GM12801 (cell line): ENCODE data around the gene ANO1.

Experiments used
- TF ChIP-seq, protein P1 (sequence below): IDR thresholded peaks from one replicate; pipeline ENCODE4 v1.5.1; 2011; ENCODE audit warnings: control low read depth; ENCODE audit not compliant: insufficient read length; ENCODE audit errors: extremely low read depth

ANO1 gene

DNA sequence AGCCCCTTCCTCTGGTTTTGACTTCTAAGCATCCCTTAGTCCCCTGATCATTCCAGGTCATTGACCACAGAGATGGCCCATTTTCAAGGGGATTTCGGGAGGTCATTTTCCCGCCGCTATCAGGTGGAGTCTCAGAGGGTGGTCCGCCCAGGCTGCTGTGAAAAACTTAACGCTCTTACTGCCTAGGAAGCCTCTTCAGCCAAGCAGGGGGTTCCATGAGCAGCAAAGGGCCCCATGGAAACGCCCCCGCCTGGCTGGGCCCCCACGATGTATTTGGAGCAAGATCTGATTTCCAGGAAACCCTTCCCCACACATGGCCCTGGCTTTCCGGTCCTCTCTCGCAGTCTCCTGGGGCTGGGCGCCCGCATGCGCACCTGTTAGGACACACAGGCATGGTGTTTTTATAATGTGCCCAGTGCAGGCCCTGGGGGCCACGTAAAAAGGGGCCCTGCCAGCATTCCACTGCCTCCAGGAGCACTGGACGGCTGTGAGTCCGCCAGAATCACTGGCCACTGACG, 32.5 kb downstream of the ANO1 start:
- TF ChIP-seq, protein P1, sequence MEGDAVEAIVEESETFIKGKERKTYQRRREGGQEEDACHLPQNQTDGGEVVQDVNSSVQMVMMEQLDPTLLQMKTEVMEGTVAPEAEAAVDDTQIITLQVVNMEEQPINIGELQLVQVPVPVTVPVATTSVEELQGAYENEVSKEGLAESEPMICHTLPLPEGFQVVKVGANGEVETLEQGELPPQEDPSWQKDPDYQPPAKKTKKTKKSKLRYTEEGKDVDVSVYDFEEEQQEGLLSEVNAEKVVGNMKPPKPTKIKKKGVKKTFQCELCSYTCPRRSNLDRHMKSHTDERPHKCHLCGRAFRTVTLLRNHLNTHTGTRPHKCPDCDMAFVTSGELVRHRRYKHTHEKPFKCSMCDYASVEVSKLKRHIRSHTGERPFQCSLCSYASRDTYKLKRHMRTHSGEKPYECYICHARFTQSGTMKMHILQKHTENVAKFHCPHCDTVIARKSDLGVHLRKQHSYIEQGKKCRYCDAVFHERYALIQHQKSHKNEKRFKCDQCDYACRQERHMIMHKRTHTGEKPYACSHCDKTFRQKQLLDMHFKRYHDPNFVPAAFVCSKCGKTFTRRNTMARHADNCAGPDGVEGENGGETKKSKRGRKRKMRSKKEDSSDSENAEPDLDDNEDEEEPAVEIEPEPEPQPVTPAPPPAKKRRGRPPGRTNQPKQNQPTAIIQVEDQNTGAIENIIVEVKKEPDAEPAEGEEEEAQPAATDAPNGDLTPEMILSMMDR: no peak

DNA sequence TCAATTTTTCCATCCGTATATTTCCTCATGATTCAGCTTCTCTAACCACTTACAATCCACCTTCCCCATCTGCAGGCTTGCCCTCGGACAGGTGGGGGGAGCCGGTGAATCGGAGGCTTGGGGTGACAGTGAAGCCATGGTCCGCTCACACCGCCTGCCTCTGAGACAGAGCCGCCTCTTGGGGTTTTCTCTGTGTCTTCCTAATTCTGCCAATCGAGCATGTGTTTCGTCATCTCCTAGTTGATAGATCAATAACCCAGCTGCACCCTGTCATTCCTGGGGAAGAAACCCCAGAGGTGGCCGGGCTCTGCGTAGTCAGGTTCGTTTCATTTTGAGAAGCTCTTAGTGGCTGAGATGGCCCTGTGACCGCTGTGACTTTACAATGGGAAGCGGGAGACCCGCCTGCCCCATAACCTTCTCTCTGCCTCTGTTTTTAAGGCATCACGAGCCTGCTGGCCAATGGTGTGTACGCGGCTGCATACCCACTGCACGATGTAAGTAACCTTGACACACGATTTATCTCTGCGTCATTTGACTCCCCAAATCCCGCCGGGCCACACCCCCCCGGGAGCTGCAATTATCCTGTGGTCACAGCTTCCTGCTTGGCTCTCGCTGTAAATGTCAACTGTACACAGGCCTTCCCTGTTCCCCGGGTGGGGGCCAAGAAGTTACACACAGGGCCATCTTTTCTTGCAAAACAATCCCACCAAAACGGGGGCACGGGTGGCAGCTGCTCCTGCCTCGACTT, 33.3 kb downstream of the ANO1 start:
- TF ChIP-seq, protein P1: no peak

DNA sequence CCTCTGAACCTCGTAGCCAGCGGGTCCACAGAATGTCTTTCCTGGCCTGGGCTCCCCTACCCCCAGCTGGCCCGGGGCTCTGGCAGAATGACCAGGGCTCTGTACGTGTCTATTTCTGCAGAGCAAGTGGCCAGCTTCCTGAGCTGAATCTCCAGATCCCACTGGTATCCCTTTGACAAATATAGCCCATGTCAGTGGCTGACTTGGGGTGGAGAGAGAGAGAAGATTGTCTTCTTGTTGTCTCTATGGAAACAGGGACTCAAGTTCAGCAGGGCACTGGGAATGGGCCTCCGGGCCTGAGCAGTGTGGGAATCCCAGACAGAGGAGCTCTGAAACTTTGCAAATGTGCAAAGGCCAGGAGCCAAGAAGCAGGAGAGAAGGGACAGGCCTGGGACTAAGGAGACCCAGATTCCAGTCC, 33.9 kb downstream of the ANO1 start:
- TF ChIP-seq, protein P1: no peak

DNA sequence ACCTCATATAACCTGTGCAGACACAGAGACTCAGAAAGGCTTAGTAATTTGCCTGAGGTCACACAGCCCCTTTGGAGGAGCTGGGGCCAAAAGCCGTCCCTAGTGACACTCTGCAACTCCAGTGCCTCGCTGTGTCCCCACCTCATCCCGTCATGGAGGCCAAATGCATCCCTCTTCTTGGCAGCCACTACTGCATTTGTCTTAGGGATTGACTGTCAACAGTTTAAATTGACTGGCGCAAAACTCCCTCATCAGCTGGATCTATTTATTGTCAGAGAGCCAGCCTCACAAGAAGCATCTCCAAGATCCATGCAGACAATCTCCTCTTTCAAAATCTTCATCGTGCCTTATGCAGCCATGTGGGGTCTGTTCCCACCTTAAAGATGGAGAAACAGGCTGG, 35.7 kb downstream of the ANO1 start:
- TF ChIP-seq, protein P1: no peak

DNA sequence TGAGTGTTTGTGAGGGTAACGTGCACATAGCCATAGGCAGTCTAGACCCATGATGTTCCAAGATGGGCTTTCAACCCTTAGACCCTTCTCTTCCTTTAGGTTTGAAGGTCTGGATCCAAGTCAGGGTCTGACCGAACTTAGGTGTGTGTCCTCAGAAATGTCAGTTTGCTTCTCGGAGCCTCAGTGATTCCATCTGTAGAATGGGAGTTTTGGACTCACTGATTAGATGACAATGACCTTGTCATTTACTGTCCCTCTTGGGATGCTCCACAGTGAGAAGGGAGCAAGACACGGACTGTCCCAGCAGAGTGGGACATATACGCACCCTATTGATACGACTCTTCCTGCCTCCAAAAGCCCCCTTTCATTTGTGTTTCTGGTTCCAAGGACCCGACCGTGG, 37.7 kb downstream of the ANO1 start:
- TF ChIP-seq, protein P1: no peak

DNA sequence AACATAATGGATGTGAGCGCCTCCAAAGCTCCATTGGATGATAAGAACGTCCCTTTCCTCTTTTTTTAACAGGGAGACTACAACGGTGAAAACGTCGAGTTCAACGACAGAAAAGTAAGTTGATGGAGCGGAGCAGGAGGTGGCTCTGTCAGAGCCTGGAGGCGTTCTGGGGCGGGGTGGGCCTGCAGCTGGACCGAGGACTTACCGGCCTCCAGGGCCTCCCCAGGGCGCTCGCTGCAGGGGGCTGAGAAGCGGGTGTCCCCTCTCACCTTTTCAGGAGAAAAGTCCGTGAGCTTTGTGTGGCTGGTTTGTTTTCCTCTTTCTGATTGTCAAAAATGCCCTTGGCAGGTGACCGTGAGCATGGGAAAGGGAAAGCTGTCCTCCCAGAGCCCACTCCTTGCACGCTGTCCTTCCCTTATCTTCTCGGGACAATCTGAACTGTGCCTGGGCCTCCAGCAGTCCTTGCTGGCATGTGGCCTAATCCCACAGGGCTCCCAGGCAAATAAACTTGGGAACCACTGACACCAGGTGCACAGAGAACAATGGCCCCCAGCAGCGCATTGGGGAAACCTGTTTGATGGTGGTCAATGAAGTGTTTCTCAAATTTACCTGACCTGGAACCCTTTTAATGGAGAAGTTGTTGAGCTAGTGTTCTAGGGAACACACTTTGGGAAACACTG, 38.4 kb downstream of the ANO1 start:
- TF ChIP-seq, protein P1: no peak

DNA sequence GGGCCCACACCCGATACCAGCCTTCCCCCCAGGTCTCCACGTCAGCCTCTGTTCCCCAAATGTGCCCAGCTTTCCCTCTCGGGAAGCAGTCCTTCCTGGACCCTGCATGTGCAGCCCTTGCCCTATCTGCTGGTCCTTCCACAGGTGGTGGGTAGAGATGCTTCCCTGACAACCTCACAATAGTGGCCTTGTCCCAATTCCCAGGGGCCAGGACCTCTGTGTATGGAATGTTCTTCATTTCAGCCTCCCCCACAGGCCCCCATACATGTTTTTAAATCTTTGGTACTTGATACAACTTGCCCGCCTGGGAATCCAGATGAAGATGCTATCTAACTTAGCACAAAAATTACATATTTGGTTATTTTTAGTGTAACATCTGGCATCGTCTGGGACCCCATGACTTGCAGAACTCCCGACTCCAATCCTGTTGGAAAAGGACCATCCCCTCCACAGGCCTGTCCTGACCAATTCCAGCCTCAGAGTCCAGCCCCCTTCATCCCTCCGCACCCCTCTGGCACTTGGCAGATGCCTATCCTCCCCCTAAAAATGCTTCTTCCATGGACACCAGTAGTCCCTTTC, 39.5 kb downstream of the ANO1 start:
- TF ChIP-seq, protein P1: no peak
